ENCODE measurements around the gene HHAT.

The HHAT gene

DNA sequence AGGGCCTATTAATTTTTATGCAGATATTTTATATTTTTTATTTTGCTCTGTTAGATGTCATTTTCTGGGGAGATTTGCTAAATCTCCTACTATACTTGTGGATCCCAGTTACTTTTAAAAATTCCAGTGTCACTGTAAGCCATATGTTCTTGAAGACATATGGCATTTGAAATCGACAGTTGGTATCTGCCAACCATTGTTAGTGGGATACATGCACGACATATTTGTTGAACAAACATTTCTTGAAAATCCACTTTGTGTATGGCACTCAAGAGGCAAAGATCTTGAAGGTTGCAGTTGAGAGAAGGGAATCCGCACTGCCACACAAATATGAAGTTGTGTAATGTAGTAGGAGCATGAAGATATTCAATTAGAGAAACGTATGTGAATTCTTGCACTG is 287.7 kb downstream of the HHAT start:
- no peak for DNase-seq

DNA sequence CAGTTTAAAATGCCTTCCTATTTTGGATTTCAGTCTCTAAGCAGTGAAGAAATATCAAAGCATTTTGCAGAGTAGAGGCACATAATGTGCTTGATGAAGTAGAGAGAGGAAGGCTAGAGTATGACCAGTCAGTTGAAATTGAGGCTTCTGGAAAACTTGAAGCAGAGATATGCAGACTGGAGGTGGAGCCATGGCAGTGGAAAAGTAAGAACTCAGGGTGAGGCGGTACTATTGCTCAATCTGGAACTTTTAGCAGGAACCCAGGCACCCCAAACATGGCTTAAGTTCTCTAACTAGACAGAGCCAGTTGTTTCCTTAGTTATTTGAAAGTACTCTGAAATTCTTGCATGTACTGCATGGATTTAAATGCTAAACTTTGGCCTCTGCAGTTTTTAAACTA is 288.6 kb downstream of the HHAT start:
- no peak for DNase-seq

DNA sequence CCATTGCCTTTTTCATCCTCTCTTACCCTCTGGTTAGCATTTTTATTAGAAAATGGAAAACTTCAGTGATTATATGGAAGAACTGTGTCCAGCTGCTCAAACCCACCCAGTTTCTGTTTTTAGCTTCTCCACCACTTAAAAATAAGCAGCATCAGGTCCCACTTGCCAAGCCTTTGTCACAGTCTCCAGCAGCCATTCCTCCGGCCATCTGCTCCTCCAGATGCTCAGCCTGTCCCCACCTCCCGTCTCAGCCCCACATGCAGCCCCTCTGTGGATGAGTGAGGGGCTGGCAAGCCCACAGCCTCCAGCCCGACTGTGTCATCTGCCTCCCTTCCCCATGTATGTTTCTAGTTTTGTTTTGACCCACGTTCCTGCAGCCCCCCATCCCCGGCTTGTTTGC is 289.7 kb downstream of the HHAT start:
- DNase-seq = no peak

DNA sequence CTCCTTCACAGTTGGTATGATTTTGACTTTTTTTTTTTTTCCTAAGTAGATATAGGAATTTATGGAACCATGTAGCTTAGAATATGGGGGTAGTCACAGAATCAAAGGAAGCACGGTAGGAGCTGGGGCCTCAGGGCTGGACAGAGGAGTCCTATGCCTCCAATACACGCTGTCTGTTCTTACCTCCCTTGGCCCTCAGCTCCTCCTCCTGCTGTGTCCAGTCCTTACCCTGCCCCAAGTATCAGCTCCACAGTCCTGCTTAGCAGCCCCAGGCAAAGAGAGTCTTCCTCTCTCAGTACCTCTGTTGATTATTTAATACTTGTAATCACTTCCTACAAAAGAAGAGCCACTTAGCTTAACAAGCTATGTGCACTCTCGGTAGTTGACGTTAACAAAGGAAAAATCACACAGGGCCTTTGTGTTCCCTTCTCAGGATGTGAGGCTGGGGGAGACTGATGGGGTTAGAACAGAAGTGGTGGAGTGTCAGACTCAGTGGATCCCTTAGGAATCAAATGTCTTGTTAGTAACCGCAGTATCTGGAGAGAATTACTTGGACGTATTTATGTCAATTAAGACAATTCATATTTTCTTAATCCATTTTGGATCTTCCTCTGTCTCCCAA is 292.3 kb downstream of the HHAT start:
- peak; percentile 19 for DNase-seq

DNA sequence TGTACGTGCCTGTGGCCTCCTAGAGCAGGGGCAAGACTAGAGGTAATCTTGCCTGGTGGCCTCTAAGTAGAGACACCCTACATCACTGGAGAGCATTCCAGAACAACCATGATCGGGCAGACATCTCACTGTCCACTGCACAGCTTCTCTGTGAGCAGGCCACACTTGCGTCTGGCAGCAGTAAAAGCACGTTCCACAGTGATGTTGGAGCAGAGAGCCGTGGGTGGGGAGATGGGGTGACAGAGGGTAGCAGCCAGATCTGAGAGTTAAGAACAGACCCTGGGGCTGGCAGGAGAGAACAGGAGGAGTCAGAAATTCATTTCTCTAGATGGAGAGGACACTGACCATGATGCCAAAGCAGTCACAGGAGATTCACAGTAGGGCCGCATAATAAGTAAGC is 293.0 kb downstream of the HHAT start:
- DNase-seq = no peak

DNA sequence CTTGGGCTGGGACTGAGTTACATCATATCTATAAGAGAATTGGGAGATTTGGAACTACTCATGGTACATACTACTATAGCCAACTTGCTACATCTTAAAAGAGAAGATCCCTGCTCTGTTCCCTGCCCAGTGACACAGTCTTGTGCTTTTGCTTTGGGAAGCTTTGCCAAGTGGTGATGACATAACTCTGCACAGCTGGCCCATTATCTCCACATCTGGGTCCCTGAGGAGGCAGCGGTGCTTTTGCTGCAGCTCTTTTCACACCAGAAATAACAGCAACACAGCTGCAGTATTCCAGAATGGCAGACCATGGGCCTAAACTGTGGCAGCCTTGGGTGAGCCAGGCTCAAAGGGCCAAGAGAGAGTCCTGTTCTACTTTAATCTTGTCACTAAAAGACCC is 296.0 kb downstream of the HHAT start:
- no peak for DNase-seq

DNA sequence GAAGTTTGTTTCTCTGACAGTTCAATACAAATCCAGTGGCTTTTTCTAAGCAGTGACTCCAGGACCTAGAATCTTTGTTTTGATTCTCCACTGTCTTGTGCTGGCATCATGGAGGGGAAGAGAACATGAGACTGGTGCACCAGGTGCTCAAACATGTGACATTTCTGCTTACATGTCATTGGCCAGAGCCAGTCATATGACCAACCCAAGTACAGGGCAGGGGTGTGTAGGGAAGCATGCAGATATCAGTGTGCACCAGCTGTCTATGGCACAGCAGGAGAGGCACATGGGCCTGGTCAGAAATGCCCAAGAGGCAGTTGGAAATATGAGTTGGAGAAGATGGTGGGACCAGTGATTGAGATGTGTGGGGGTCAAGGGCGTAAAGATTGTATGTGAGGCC is 297.0 kb downstream of the HHAT start:
- DNase-seq = no peak

DNA sequence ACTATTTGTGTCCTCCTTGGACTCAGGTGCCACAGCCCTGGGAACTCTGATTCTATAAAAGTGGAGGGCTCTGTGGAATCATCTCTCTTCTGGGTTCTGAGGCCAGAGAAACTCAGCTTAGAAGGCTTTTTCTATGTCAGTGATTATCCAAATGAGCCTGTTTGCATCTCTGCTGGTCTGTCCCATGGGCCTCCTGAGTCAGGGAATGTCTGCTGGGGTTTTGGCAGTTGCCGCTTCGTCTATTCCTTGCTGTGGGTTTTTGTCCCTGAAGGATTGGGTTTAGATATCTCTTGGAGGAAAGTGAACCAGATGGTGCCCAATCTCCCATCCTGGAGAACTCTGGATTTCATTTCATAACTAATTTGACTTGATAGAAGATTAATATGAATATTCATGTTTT is 297.6 kb downstream of the HHAT start:
- no peak for DNase-seq

DNA sequence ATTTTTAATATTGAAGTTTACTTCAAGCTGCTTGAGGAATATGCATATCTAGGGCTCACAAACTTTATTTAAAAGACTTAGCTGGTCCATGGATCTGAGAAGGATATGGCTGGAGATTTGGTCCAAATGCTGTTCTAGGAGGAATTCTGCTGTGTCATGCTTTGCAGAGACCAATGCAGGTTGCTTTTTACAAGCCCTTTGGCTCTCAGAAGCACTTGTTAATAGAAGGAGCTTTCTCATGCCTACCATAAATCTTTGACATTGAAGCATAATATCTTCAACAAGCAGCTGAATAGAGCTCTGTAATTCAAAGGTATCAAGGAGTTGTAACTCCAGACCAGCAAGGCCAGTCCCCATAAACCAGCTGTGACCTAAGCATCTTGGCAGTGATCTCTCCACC is 299.1 kb downstream of the HHAT start:
- DNase-seq = peak; percentile 42

GRCh38 chr1:210629276-210629675 is 300.6 kb downstream of the HHAT start:
- DNase-seq = no peak

- DNase-seq = no peak
Observed at GRCh38 chr1:210631399-210631798, 302.7 kb downstream of the HHAT start.

- DNase-seq = no peak
Observed at GRCh38 chr1:210633140-210633539, 304.4 kb downstream of the HHAT start.

GRCh38 chr1:210633636-210634035 is 304.9 kb downstream of the HHAT start:
- peak; percentile 75 for DNase-seq

DNA sequence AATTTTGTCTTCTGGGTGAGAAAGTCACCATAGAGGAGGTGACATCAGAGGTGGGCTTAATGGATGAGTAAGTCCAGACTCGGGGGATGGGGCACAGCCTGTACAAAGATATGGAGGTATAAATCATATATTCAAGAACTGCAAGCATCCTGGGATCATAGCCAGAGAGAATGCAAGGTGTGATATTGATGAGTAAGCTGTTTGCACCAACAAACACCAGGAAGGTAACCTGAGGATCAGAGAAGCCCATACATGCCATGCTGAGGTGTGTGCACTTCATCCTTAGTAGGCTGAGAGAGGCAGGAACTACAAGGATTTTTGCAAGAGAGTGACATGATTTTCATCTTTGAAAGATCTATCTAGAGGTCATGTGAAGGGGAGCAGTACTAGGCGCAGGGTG is 306.4 kb downstream of the HHAT start:
- peak; percentile 44 for DNase-seq

DNA sequence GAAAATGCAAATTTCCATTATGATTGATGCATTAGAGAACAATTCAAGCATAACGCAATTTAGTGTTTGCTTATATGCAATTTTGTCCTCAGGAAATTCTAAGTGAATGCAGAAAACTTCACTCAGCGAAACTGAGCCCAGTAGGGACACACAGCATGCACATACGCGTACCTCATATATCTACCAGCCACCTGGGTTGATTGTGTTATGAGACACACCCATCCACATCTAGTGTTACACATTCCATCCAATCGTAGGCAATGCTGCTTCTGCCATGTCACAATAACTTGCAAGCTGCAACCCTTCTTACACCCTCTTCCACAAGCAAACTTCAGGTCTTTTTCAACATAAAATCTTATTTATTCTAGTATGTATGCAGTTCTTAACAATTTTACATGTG is 312.9 kb downstream of the HHAT start:
- no peak for DNase-seq

- DNase-seq = no peak
Observed at GRCh38 chr1:210645582-210646257, 317.0 kb downstream of the HHAT start.

DNA sequence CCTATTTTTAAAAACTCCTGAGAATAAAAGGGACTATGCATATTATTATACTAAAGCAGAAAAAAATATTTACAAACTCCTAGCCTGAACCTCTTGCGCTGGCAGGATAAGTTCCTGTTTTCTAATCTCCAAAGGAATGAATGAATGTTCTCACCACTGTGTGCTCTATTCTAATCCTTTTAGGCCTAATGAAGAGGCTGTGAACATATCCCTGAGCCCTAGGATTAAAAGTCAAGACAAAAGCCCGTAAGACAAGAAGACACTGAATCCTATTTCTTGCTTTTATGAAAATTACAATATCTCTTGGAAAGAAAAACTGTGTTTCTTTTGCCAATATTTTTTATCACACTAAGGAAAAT is 317.5 kb downstream of the HHAT start:
- no peak for DNase-seq

DNA sequence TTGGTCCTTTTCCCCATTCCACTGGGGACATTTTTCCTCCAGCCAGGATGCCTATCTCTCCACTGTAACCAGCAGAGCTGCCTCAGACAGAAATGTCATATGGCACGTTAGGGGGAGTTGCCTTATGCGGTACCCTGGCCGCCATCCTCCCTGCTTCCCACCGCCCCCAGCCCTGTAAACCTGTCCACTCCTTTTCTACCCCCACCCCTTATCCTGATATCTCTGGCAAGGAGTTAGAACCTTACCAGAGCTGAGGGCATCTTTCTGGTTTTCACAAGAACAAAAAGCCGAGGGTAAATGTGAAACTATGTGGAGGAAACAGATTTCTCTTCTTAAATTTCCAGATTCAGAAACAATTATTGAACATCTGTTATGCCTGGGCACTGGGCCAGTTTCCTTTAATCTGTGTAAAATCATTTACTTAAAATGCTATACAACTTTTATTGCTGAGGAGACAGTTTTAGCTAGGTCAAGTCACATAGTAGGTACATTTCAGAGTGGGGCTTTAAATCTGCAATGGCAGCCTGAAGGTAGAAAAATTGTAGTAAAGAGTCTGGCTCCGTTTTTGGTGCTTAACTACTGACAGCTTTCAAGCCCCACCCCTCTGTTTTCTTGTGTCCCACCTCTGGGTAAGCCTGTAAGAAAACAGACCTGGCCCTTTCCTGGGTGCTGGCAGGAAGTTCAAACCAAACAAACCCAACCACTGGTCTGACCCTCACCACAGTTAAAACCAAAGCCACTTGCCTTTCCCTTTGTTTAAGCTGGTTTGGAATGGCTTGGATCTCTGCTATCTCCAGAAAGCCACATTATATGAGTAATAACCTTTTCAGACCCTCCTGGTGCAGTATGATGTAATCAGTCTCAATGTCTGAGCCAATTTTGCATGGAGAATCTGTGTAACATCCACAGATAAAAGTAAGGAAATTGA is 319.0 kb downstream of the HHAT start:
- no peak for DNase-seq

- DNase-seq = no peak
Observed at GRCh38 chr1:210648588-210649269, 320.0 kb downstream of the HHAT start.

DNA sequence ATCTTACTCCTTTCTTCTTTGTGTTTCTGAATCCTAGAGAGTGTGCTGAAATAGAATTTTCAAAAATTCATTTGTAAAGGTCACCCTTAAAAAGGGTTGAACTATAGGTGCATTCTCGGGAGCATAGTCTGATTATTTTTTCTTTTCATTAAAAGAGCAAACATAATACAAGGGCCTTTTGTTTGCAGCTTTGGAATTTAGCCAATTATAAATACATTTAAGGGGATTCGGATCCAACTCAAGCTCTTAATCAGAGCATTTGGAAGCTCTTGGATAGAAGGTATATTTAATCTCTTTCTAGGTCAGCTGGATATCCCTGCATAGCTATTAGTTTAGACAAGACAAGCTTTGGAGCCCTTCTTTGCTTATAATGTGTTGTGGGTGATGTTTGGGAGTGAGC is 321.7 kb downstream of the HHAT start:
- no peak for DNase-seq

DNA sequence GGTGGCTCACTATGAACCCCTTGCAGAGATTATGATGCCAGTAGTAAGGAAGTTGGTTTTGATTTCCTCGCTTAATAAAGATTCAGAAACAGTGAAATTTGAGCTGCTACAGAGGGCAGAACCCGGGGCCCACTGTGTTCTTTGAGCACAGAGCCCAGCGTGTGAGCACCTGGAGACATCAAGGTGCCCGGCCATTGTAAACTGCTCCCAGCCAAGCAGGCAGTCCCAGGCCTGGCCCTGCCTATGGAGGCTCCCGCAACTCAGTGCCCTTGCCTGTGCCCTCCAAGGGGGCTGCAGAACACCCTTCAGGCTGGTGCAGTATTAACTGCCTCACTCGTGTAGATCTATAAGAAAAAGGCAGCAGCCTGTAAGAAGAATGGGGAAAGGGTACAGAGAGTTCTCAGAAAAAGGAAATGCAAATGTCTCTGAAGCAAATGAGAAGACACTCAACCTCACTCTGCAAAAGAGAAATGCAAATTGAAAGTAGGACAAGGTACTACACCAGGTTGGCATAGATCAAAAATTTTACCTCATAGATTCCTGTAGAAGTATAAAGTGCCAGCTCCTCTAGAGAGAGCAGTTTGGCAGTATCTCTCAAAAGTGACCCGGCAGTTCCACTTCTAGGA is 323.7 kb downstream of the HHAT start:
- no peak for DNase-seq

- DNase-seq = no peak
Observed at GRCh38 chr1:210653771-210654170, 325.1 kb downstream of the HHAT start.
